ENCODE results near the gene CUX1.
A peak's percentile ranks its signal among the peaks of the same experiment; 100 is the strongest.

Gene CUX1

DNA sequence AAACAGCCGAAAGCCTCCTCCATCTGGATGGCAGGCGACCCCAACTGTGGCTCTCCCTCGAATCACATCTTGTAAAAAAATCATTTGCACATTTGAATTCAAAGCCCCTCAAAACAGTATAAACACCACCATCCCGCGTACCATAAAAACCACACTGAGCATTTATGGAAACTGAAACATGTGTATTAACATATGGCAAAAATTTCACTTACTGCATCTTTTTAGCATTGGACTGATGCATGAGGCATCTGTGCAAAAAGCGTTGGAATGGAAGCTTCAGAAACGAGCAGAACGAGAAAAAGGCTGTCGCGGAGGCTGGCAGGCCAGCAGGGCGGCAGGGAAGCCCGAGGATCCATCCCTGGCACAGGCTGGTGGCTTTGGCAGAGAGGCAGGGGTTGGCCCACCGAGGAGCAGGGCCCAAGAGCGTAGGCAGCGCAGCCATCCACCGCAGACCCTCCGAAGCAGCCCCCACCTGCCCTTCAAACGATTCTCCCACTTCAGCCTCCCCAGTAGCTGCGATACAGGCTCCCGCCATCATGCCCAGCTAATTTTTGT lies 39.3 kb upstream of the CUX1 start:
- no peak for DNase-seq (ENCODE audit: low read depth)
- TF ChIP-seq, protein P1, sequence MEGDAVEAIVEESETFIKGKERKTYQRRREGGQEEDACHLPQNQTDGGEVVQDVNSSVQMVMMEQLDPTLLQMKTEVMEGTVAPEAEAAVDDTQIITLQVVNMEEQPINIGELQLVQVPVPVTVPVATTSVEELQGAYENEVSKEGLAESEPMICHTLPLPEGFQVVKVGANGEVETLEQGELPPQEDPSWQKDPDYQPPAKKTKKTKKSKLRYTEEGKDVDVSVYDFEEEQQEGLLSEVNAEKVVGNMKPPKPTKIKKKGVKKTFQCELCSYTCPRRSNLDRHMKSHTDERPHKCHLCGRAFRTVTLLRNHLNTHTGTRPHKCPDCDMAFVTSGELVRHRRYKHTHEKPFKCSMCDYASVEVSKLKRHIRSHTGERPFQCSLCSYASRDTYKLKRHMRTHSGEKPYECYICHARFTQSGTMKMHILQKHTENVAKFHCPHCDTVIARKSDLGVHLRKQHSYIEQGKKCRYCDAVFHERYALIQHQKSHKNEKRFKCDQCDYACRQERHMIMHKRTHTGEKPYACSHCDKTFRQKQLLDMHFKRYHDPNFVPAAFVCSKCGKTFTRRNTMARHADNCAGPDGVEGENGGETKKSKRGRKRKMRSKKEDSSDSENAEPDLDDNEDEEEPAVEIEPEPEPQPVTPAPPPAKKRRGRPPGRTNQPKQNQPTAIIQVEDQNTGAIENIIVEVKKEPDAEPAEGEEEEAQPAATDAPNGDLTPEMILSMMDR (IDR thresholded peaks at IDR 0.05; ENCODE audit: insufficient read depth, low read depth, low read length, missing control alignments) = no peak
- H3K4me3 ChIP-seq (ENCODE audit: low read length) = no peak overlapping the region

DNA sequence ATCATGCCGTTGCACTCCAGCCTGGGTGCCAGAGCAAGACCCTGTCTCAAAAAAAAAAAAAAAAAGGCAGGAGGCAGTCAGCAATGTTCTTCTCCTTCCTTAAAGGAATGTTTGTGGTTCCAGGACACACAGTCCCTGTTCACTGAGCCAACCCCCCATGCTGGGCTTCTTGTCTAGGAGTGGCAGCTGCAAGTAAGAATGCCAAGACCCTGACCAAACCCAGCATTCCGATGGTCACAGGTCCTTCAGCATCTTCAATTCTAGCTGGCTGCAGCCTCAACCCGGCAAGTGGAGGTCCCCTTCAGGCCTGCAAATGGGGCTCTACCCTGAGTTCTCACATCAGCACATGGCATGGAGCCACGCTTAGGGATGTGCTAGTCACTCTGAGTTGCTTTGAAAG lies 38.2 kb upstream of the CUX1 start:
- H3K4me3 ChIP-seq (ENCODE audit: low read length) = no peak overlapping the region
- DNase-seq (ENCODE audit: low read depth) = no peak
- TF ChIP-seq, protein P1 (IDR thresholded peaks at IDR 0.05; ENCODE audit: insufficient read depth, low read depth, low read length, missing control alignments) = no peak

- TF ChIP-seq, protein P1 (IDR thresholded peaks at IDR 0.05; ENCODE audit: insufficient read depth, low read depth, low read length, missing control alignments) = no peak
- no peak for DNase-seq (ENCODE audit: low read depth)
- no peak overlapping the region for H3K4me3 ChIP-seq (ENCODE audit: low read length)
Observed at GRCh38 chr7:101780281-101780680, 37.1 kb upstream of the CUX1 start.

DNA sequence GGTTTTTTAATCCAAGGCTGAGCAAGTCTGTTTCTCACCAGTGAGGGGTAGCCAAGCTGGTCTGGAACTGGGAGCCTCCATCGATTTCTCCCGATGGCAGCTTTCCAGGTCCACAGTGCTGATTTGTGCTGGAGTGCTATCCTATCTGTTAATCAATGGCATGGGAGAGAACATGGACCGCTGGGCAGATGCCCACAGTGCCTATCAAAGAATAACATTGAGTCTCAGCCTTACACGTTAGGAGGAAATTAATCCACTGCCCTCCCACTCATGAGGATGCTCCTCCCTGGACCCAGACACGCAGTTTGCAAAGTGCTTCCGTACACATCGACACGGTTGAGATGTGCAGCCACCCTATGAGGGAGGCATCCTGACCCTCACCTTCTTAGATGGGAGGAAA lies 36.0 kb upstream of the CUX1 start:
- no peak overlapping the region for H3K4me3 ChIP-seq (ENCODE audit: low read length)
- DNase-seq (ENCODE audit: low read depth) = no peak
- TF ChIP-seq, protein P1 (IDR thresholded peaks at IDR 0.05; ENCODE audit: insufficient read depth, low read depth, low read length, missing control alignments) = no peak

GRCh38 chr7:101782476-101782875 lies 35.0 kb upstream of the CUX1 start:
- no peak for DNase-seq (ENCODE audit: low read depth)
- no peak overlapping the region for H3K4me3 ChIP-seq (ENCODE audit: low read length)
- TF ChIP-seq, protein P1 (IDR thresholded peaks at IDR 0.05; ENCODE audit: insufficient read depth, low read depth, low read length, missing control alignments) = no peak

DNA sequence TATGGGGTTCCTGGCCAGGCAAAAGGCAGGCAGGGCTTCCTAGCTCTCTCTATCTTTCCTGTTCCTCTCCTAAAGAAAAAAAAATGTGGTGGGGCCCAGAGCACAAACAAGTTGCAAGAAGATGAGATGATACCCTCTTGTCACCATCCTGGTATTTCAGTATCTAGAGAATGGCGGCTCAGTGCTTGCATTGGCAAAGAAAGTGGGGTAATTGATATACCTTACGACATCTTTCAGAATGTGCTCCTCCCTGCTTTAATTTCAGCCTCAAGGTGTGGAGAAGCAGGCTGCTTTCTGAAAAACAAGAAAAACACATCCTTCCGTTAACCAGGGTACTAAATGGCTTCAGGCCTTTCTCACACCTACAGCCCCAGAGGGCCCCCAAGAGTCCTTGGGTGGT lies 34.5 kb upstream of the CUX1 start:
- TF ChIP-seq, protein P1 (IDR thresholded peaks at IDR 0.05; ENCODE audit: insufficient read depth, low read depth, low read length, missing control alignments) = no peak
- H3K4me3 ChIP-seq (ENCODE audit: low read length) = no peak overlapping the region
- DNase-seq (ENCODE audit: low read depth) = peak; percentile 67

All from epithelial cell of esophagus (primary cell).